Activated CD8-positive, alpha-beta memory T cell treated with anti-CD3 and anti-CD28 coated beads for 1 hour (primary cell): Measurements from ENCODE around the gene ZFAND3.
A peak's percentile ranks its signal among the peaks of the same experiment; 100 is the strongest.
"Not testable (repeated sequence)": the region's sequence is repeated elsewhere in the genome, so short reads cannot be mapped to it uniquely, and the experiment has no call there.

Experiments
- DNase-seq, 2 donors: peaks; one replicate each; pipeline ENCODE4 v3.0.0-alpha.2; 2020; ENCODE audit warnings: low read depth in 1 of 2; ENCODE audit errors: extremely low read depth in 1 of 2

Gene ZFAND3

GRCh38 chr6:37928217-37928616 is 108.7 kb downstream of the ZFAND3 start:
- DNase-seq: no peak

- DNase-seq: no peak
Measured at GRCh38 chr6:37930288-37930971, 110.9 kb downstream of the ZFAND3 start.

- DNase-seq: no peak
Measured at GRCh38 chr6:37931066-37931465, 111.5 kb downstream of the ZFAND3 start.

- DNase-seq: no peak
Measured at GRCh38 chr6:37934276-37934675, 114.7 kb downstream of the ZFAND3 start.

DNA sequence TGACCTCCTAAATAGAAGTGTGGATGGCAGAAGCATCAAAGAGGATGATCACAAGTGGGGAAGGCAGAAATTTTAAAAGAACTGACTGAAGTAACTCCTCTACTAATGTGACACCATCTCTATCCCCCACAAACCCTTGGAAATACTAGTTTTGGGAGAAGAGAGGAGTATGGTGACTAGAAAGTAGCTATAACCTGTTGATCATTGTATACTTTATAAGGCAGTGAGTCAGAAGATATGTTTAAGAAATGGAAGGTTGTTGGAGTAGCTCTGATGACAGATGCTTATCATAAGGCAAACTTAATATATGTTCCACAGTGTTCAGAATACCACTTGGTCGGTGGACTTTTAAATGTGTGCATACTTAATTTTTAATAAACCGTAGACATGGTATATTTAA is 116.6 kb downstream of the ZFAND3 start:
- DNase-seq: no peak

GRCh38 chr6:37936906-37937305 is 117.4 kb downstream of the ZFAND3 start:
- no peak for DNase-seq

DNA sequence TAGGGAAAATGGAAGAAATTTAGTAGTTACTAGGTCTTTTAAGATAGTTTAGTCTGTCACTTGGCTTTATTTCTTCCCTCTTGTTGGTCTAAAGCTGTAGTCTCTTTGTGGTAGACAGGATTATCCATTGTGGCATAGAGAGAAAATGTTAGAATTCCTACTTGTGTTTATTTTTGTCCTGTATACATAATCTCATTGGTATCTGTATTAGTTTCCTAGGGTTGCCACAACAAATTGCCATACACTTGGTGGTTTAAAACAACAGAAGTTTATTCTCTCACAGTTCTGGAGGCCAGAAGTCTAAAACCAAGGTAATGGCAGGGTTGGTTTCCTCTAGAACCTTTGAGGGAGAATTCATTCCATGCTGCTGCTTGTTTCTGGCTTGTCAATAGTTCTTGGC is 119.4 kb downstream of the ZFAND3 start:
- DNase-seq: no peak

GRCh38 chr6:37940074-37940847 is 120.7 kb downstream of the ZFAND3 start:
- DNase-seq: no peak

- DNase-seq: no peak
Measured at GRCh38 chr6:37941871-37942270, 122.3 kb downstream of the ZFAND3 start.

GRCh38 chr6:37942606-37943376 is 123.3 kb downstream of the ZFAND3 start:
- DNase-seq: no peak

DNA sequence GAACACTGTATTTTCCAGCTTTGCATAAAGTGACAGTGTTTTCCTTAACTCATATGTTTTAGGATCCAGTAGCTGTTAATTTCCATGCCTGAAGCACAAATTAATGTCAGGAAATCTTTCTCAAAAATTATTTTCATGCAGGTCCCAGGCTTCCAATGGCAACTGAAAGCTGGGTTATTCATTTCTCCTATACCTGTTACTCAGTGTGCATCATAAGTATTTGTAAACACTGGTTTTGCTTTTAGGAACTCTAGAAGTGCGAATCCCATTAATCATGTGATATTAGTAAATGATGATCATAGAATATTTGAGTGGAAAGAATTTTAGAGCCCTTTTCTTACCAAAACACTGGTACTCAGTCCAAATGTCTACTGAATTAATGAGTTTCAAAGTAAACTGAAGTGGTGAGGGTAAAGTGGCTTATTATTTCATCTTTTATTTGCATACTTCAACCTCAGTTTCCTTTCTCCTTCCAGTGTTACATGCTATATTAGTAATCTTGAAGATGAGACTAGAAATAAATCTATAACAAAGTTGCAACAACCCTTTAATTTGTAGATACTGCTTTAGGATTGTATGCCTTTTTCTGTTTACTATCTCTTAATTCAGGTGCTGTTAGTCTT is 124.0 kb downstream of the ZFAND3 start:
- DNase-seq: no peak

DNA sequence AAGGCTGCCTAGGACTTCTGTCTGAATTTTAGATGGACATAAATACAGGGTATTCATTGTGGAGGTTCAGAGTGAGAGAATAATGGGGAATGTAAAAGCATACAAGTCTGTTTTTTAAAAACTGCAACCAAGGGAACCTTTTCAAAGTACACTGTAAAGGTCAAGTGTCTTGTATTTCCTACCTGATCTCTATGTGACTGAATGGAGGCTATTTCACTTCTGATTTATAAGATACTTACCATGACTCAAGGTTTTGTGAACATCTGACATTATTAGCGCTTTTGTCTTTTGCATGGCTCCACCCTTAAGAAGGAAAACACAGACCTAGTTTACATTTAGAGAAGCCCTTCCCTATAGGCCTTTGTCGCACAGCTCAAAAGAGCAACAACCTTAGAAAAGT is 126.5 kb downstream of the ZFAND3 start:
- no peak for DNase-seq

DNA sequence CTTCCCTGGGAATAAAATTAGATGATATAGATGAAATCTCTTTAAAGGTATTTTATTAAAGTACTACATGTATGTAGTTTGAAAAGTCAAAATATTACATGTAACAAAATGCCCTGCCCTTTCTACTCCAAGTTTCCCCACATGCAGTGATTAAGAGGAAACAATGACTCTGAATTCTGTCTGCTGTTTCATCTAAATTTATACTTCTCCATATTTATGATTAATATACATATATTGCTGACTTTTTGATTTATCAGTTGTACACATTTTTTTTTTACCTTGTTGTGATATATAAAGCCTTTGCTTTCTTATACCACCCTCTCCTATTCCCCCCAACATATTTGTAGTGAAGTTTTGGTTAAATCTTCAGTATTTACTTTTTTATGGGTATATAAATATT is 127.9 kb downstream of the ZFAND3 start:
- DNase-seq: no peak

GRCh38 chr6:37948584-37948983 is 129.1 kb downstream of the ZFAND3 start:
- DNase-seq: not testable (repeated sequence)

- DNase-seq: no peak
Measured at GRCh38 chr6:37952027-37952426, 132.5 kb downstream of the ZFAND3 start.

DNA sequence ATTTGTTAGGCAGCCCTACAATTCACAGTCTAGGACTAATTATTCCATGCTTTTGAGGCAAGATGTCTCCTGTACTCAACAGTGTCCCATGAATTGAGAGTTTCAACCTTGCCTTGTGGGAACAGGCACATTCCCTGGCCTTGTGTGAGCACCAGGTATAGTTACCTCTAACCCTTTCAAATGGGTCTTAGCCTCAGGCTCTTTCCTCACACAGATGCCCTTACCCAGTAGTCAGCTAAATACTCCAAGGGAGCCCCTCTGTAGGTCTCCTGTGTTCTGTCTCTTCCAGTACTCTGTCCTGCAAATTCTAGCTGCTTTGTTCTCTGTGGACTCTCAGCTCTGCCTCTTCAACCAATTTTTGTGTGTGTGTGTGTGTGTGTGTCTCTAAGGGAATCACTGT is 135.3 kb downstream of the ZFAND3 start:
- no peak for DNase-seq

DNA sequence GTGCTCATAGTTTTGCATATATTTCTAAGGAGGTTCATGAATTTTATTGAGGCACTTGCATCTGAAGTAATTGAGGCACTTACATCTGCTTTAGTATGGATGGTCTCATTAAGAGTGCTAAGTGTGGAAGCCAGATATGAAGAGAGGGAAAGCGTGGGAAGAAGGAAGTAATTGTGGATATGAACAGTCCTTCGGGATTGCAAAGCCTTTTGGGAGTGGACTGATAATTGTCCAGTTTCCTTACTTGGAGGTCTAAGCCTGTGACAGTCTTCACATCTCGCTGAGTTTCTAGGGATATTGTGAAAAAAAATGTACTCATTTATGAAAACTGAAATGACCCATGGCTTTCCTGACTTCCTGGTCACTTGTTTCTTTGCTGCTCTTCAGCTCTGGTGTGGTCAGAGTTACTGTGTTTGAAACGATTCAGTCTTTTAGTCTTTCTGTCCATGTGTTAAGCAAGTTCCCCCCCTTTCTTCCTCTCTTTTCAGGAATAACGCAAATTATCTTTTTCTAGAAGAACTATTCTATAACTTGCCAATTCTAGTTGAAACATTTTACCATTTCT is 137.3 kb downstream of the ZFAND3 start:
- no peak for DNase-seq

DNA sequence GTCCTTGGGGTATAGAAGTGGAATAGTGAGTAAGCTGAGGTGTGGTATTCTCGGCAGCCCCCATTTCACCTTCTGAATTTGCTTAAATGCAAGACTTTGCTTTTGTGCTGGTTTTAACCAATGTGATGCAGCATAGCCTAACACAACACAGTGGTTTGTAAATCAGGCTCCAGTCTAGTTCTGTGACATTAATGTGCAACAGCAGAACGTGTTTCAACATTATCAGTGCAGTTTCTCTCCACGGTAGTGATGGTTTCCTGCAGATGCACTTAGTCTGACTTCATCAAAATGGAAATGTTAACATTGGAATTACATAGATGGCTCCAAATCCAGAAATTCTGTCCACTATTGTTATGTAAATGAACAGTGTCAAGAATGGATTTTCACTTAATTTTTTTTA is 139.5 kb downstream of the ZFAND3 start:
- no peak for DNase-seq

GRCh38 chr6:37960139-37960935 is 140.8 kb downstream of the ZFAND3 start:
- DNase-seq: no peak

GRCh38 chr6:37962481-37963080 is 143.1 kb downstream of the ZFAND3 start:
- DNase-seq: peak in 1 of 2 donors; percentile 8
